HEK293T (cell line): ENCODE data around the gene SELENOP.

ENCODE experiments used
- ARNT ChIP-seq: fragments of 450-650 bp; IDR thresholded peaks from 2 replicates; pipeline ENCODE4 v1.6.1; 2017; ENCODE audit warnings: mild to moderate bottlenecking
- BHLHE40 ChIP-seq: fragments of 450-650 bp; IDR thresholded peaks from 2 replicates; pipeline ENCODE4 v1.6.1; 2016; ENCODE audit warnings: mild to moderate bottlenecking, moderate library complexity, borderline replicate concordance
- FOXA1 ChIP-seq: fragments of 450-650 bp; IDR thresholded peaks from 2 replicates; pipeline ENCODE4 v1.6.1; 2016; ENCODE audit warnings: mild to moderate bottlenecking
- FOXK2 ChIP-seq: fragments of 450-650 bp; IDR thresholded peaks from 2 replicates; pipeline ENCODE4 v1.6.1; 2016; ENCODE audit warnings: mild to moderate bottlenecking
- FOXM1 ChIP-seq: fragments of 450-650 bp; IDR thresholded peaks from 2 replicates; pipeline ENCODE4 v1.6.1; 2017; ENCODE audit warnings: mild to moderate bottlenecking, borderline replicate concordance
- HDGF ChIP-seq: fragments of 450-650 bp; IDR thresholded peaks from 2 replicates; pipeline ENCODE4 v1.6.1; 2017; ENCODE audit warnings: antibody characterized with exemption, borderline replicate concordance
- L3MBTL2 ChIP-seq: fragments of 450-650 bp; conservative IDR thresholded peaks from 2 replicates; pipeline ENCODE4 v1.6.1; 2016; ENCODE audit warnings: mild to moderate bottlenecking
- LEF1 ChIP-seq: fragments of 450-650 bp; IDR thresholded peaks from 2 replicates; pipeline ENCODE4 v1.6.1; 2017; ENCODE audit warnings: mild to moderate bottlenecking, borderline replicate concordance
- SP1 ChIP-seq: fragments of 450-650 bp; IDR thresholded peaks from 2 replicates; pipeline ENCODE4 v1.6.1; 2017
- SUZ12 ChIP-seq: fragments of 450-650 bp; IDR thresholded peaks from 2 replicates; pipeline ENCODE4 v1.6.1; 2016; ENCODE audit warnings: mild to moderate bottlenecking
- TARDBP ChIP-seq: fragments of 450-650 bp; IDR thresholded peaks from 2 replicates; pipeline ENCODE4 v1.6.1; 2016
- ZNF384 ChIP-seq: fragments of 450-650 bp; IDR thresholded peaks from 2 replicates; pipeline ENCODE4 v1.6.1; 2016

DNA sequence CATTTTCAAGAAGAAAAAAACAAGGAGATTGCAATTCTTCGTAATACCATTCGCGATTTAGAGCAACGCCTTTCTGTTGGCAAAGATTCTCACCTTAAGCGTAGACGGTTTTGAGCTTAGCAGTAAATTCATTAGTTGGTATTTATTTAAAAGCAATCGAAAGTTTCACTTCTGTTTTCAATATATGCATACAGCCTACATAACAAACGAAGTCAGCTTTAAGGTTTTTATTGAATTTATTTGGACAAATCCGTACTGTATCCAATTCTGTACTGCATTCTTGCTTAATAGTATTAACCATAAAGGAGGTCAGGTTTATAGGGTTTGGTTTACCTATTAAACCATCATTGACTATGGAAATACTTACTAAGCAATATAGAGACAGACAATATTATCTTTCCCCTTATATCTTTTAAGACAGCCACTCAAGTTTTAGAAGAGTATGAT is 12.0 kb downstream of the SELENOP start:
- TF ChIP-seq SP1 (no peak), HDGF (no peak), BHLHE40 (no peak), ZNF384 (no peak), ARNT (no peak), SUZ12 (no peak), L3MBTL2 (no peak), FOXM1 (no peak), FOXA1 (no peak), TARDBP (no peak), LEF1 (no peak), FOXK2 (no peak)
